Nephron progenitor cell (in vitro differentiated cells): ENCODE data around the gene HBQ1.

ENCODE experiments used
- DNase-seq: peaks from one replicate; pipeline ENCODE4 v3.0.0; 2021
- H3K27ac Mint-ChIP-seq: 2 replicates; pipeline ENCODE4 v1.8.0; 2021; ENCODE audit warnings: mild to moderate bottlenecking, moderate library complexity, mixed read lengths
- H3K27me3 Mint-ChIP-seq: 2 replicates; pipeline ENCODE4 v1.8.0; 2021; ENCODE audit warnings: mild to moderate bottlenecking, low read depth, mixed read lengths; ENCODE audit not compliant: poor library complexity
- H3K36me3 Mint-ChIP-seq: 2 replicates; pipeline ENCODE4 v1.8.0; 2021; ENCODE audit warnings: low read depth, mixed read lengths
- H3K4me1 Mint-ChIP-seq: 2 replicates; pipeline ENCODE4 v1.8.0; 2021; ENCODE audit warnings: mixed read lengths
- H3K4me3 Mint-ChIP-seq: 2 replicates; pipeline ENCODE4 v1.8.0; 2021; ENCODE audit warnings: mild to moderate bottlenecking, moderate library complexity, mixed read lengths
- H3K9me3 Mint-ChIP-seq: 2 replicates; pipeline ENCODE4 v1.8.0; 2021; ENCODE audit warnings: mild to moderate bottlenecking, moderate library complexity, mixed read lengths
- CTCF ChIP-seq: fragments of 200-600 bp; sonication (generic); IDR thresholded peaks from 2 replicates; pipeline ENCODE4 v1.5.0; 2021; ENCODE audit warnings: antibody characterized with exemption

HBQ1 gene

GRCh38 chr16:180101-180675, at the start of gene HBQ1:
Gene HBQ1, plus strand, starts transcription at chr16:180459. Its CDS starts 28 bp downstream, at chr16:180487.
- Mint-ChIP-seq H3K27ac (no peak within 1 kb of the TSS), H3K36me3 (peaks cover 12% of the 10 kb centered on the region), H3K9me3 (no peaks in the 10 kb centered on the region), H3K4me3 (peak within 1 kb of the TSS; percentile 54), H3K27me3 (peaks cover 45% of the 10 kb centered on the region), H3K4me1 (no peaks in the 10 kb centered on the region)
- DNase-seq: peak; percentile 82
- peak; percentile 26 for TF ChIP-seq CTCF

GRCh38 chr16:130533-131173, 49.6 kb upstream of the HBQ1 start:
- Mint-ChIP-seq H3K4me3 (no peak overlapping the region), H3K27me3 (peaks cover 2% of the 10 kb centered on the region), H3K36me3 (peaks cover 27% of the 10 kb centered on the region), H3K9me3 (no peaks in the 10 kb centered on the region), H3K27ac (no peak overlapping the region), H3K4me1 (peaks cover 3% of the 10 kb centered on the region)
- TF ChIP-seq CTCF: no peak
- DNase-seq: no peak

- Mint-ChIP-seq H3K9me3 (peaks cover 4% of the 10 kb centered on the region), H3K27ac (no peak overlapping the region), H3K4me1 (peaks cover 3% of the 10 kb centered on the region), H3K36me3 (peaks cover 34% of the 10 kb centered on the region), H3K27me3 (peaks cover 3% of the 10 kb centered on the region), H3K4me3 (no peak overlapping the region)
- no peak for TF ChIP-seq CTCF
- DNase-seq: no peak
These were observed 48.1 kb upstream of the HBQ1 start for GRCh38 chr16:132120-132519.

- peaks cover 4% of the 10 kb centered on the region for H3K9me3 Mint-ChIP-seq
- TF ChIP-seq CTCF: no peak
- H3K4me3 Mint-ChIP-seq: no peak overlapping the region
- H3K27me3 Mint-ChIP-seq: peaks cover 5% of the 10 kb centered on the region
- peaks cover 34% of the 10 kb centered on the region for H3K36me3 Mint-ChIP-seq
- H3K27ac Mint-ChIP-seq: no peak overlapping the region
- peaks cover 3% of the 10 kb centered on the region for H3K4me1 Mint-ChIP-seq
- no peak for DNase-seq
These were observed 46.5 kb upstream of the HBQ1 start for GRCh38 chr16:133716-134115.

GRCh38 chr16:138049-138417, 42.2 kb upstream of the HBQ1 start:
- Mint-ChIP-seq H3K4me1 (peaks cover 1% of the 10 kb centered on the region), H3K36me3 (peaks cover 20% of the 10 kb centered on the region), H3K27ac (no peak overlapping the region), H3K27me3 (peaks cover 30% of the 10 kb centered on the region), H3K9me3 (peaks cover 15% of the 10 kb centered on the region), H3K4me3 (peak overlapping the region; percentile 86)
- DNase-seq: peak; percentile 66
- no peak for TF ChIP-seq CTCF
